Stimulated activated naive CD8-positive, alpha-beta T cell treated with anti-CD3 and anti-CD28 coated beads, Interleukin-15, amount 100 ng/mL, for 72 hours (primary cell): ENCODE results near the gene CACTIN.

Source experiments
- ATAC-seq: fragments of 150-1000 bp; cut with Tn5 transposase; 2 replicates; pipeline ENCODE4 v1.10.0; 2021; ENCODE audit warnings: mild to moderate bottlenecking, moderate library complexity
- DNase-seq, 2 donors: peaks; one replicate each; pipeline ENCODE4 v3.0.0; 2021 to 2022
- H3K27ac Mint-ChIP-seq, 2 donors: one replicate each; pipeline ENCODE4 v1.8.0; 2022; ENCODE audit warnings: mild to moderate bottlenecking in 2 of 2, mixed read lengths in 2 of 2, moderate library complexity in 2 of 2
- H3K27me3 Mint-ChIP-seq: one replicate; pipeline ENCODE4 v1.8.0; 2022; ENCODE audit warnings: mixed read lengths
- H3K4me1 Mint-ChIP-seq: one replicate; pipeline ENCODE4 v1.8.0; 2022; ENCODE audit warnings: mild to moderate bottlenecking, mixed read lengths
- H3K4me3 Mint-ChIP-seq, 2 donors: one replicate each; pipeline ENCODE4 v1.8.0; 2022; ENCODE audit warnings: mild to moderate bottlenecking in 2 of 2, mixed read lengths in 2 of 2, moderate library complexity in 1 of 2
- H3K9me3 Mint-ChIP-seq, 2 donors: one replicate each; pipeline ENCODE4 v1.8.0; 2022; ENCODE audit warnings: mixed read lengths in 2 of 2

Gene CACTIN

GRCh38 chr19:3626473-3627350 is at the start of gene CACTIN:
CACTIN (minus strand) TSS chr19:3626790; CDS start chr19:3626762, 28 bp downstream.
- Mint-ChIP-seq H3K9me3 (no peaks in the 10 kb centered on the region), H3K27me3 (no peaks in the 10 kb centered on the region), H3K4me1 (peaks cover 35% of the 10 kb centered on the region), H3K27ac (peak within 1 kb of the TSS; percentile 99 to 100), H3K4me3 (peak within 1 kb of the TSS; percentile 94 to 100)
- ATAC-seq = peak; percentile 97
- DNase-seq = peak; percentile 99

- Mint-ChIP-seq H3K4me3 (no peak overlapping the region), H3K9me3 (no peaks in the 10 kb centered on the region), H3K27ac (no peak overlapping the region), H3K27me3 (no peaks in the 10 kb centered on the region), H3K4me1 (peaks cover 55% of the 10 kb centered on the region)
- no peak for ATAC-seq
- no peak for DNase-seq
Observed at GRCh38 chr19:3674784-3675543, 48.4 kb upstream of the CACTIN start.

GRCh38 chr19:3673506-3674439 is 47.2 kb upstream of the CACTIN start:
- Mint-ChIP-seq H3K27ac (no peak overlapping the region), H3K4me1 (peaks cover 67% of the 10 kb centered on the region), H3K4me3 (no peak overlapping the region), H3K9me3 (no peaks in the 10 kb centered on the region), H3K27me3 (no peaks in the 10 kb centered on the region)
- no peak for DNase-seq
- no peak for ATAC-seq

GRCh38 chr19:3672993-3673392 is 46.4 kb upstream of the CACTIN start:
- no peak for ATAC-seq
- H3K27me3 Mint-ChIP-seq = no peaks in the 10 kb centered on the region
- H3K4me3 Mint-ChIP-seq = peak overlapping the region; percentile 2 to 38
- no peaks in the 10 kb centered on the region for H3K9me3 Mint-ChIP-seq
- DNase-seq = no peak
- peak overlapping the region in 1 of 2 donors; percentile 43 for H3K27ac Mint-ChIP-seq
- peaks cover 74% of the 10 kb centered on the region for H3K4me1 Mint-ChIP-seq

- Mint-ChIP-seq H3K9me3 (no peaks in the 10 kb centered on the region), H3K4me1 (peaks cover 77% of the 10 kb centered on the region), H3K27me3 (no peaks in the 10 kb centered on the region), H3K4me3 (peak overlapping the region; percentile 76 to 81), H3K27ac (peak overlapping the region; percentile 19 to 86)
- ATAC-seq = no peak
- no peak for DNase-seq
Observed at GRCh38 chr19:3672575-3672948, 46.0 kb upstream of the CACTIN start.

GRCh38 chr19:3671680-3672574 is 45.3 kb upstream of the CACTIN start:
- peaks cover 77% of the 10 kb centered on the region for H3K4me1 Mint-ChIP-seq
- no peaks in the 10 kb centered on the region for H3K9me3 Mint-ChIP-seq
- ATAC-seq = peak; percentile 81
- DNase-seq = peak; percentile 64 to 74
- peak overlapping the region; percentile 76 to 81 for H3K4me3 Mint-ChIP-seq
- H3K27me3 Mint-ChIP-seq = no peaks in the 10 kb centered on the region
- H3K27ac Mint-ChIP-seq = peak overlapping the region; percentile 19 to 95

GRCh38 chr19:3670796-3671679 is 44.4 kb upstream of the CACTIN start:
- ATAC-seq (peak; percentile 77), DNase-seq (peak; percentile 60 to 82)
- Mint-ChIP-seq H3K4me1 (peaks cover 79% of the 10 kb centered on the region), H3K9me3 (no peaks in the 10 kb centered on the region), H3K27me3 (no peaks in the 10 kb centered on the region), H3K4me3 (peak overlapping the region; percentile 76 to 81), H3K27ac (peak overlapping the region; percentile 90 to 95)

- H3K27me3 Mint-ChIP-seq = no peaks in the 10 kb centered on the region
- DNase-seq (no peak), ATAC-seq (no peak)
- peaks cover 76% of the 10 kb centered on the region for H3K4me1 Mint-ChIP-seq
- H3K27ac Mint-ChIP-seq = peak overlapping the region in 1 of 2 donors; percentile 59
- H3K4me3 Mint-ChIP-seq = peak overlapping the region; percentile 76 to 81
- H3K9me3 Mint-ChIP-seq = no peaks in the 10 kb centered on the region
Observed at GRCh38 chr19:3669947-3670795, 43.6 kb upstream of the CACTIN start.

- Mint-ChIP-seq H3K27ac (no peak overlapping the region), H3K4me1 (peaks cover 76% of the 10 kb centered on the region), H3K27me3 (no peaks in the 10 kb centered on the region), H3K9me3 (no peaks in the 10 kb centered on the region), H3K4me3 (peak overlapping the region; percentile 24 to 32)
- ATAC-seq = no peak
- DNase-seq = no peak
Observed at GRCh38 chr19:3669082-3669946, 42.7 kb upstream of the CACTIN start.

- Mint-ChIP-seq H3K9me3 (no peaks in the 10 kb centered on the region), H3K4me1 (peaks cover 76% of the 10 kb centered on the region), H3K27ac (no peak overlapping the region), H3K4me3 (no peak overlapping the region), H3K27me3 (no peaks in the 10 kb centered on the region)
- no peak for ATAC-seq
- DNase-seq = no peak
Observed at GRCh38 chr19:3668331-3669081, 41.9 kb upstream of the CACTIN start.

- Mint-ChIP-seq H3K27ac (no peak overlapping the region), H3K4me3 (no peak overlapping the region), H3K27me3 (no peaks in the 10 kb centered on the region), H3K4me1 (peaks cover 69% of the 10 kb centered on the region), H3K9me3 (no peaks in the 10 kb centered on the region)
- ATAC-seq (no peak), DNase-seq (no peak)
Observed at GRCh38 chr19:3667766-3668165, 41.2 kb upstream of the CACTIN start.
